HTERT RPE-1 (cell line): Measurements from ENCODE around the gene RALGPS1.

Experiments used
- in situ Hi-C: fragments of 300-500 bp; cut with MboI; formaldehyde crosslinking; loops from 4 replicates; pipeline ENCODE4 v1.14.3; 2020; ENCODE audit warnings: low sequenced_read_pairs

Gene RALGPS1

GRCh38 chr9:127148014-127148413 lies 233.4 kb downstream of the RALGPS1 start:
- in situ Hi-C loops: no loop called here

GRCh38 chr9:127149010-127149409 lies 234.4 kb downstream of the RALGPS1 start:
- in situ Hi-C loops: no loop called here

GRCh38 chr9:127149463-127150390 lies 235.1 kb downstream of the RALGPS1 start:
- in situ Hi-C loops: no loop called here

GRCh38 chr9:127153501-127153900 lies 238.9 kb downstream of the RALGPS1 start:
- in situ Hi-C loops: no loop called here

GRCh38 chr9:127154003-127154389 lies 239.4 kb downstream of the RALGPS1 start:
- in situ Hi-C loops: no loop called here

GRCh38 chr9:127154390-127155191 lies 240.0 kb downstream of the RALGPS1 start:
- in situ Hi-C loops: no loop called here

GRCh38 chr9:127155314-127155960 lies 240.9 kb downstream of the RALGPS1 start:
- in situ Hi-C loops: no loop called here

GRCh38 chr9:127158786-127159324 lies 244.3 kb downstream of the RALGPS1 start:
- in situ Hi-C loops: no loop called here

GRCh38 chr9:127159325-127159801 lies 244.8 kb downstream of the RALGPS1 start:
- in situ Hi-C loops: no loop called here

GRCh38 chr9:127159949-127160610 lies 245.5 kb downstream of the RALGPS1 start:
- in situ Hi-C loops: no loop called here

- in situ Hi-C loops: no loop called here
These were observed 246.6 kb downstream of the RALGPS1 start for GRCh38 chr9:127161081-127161624.

GRCh38 chr9:127162046-127162863 lies 247.7 kb downstream of the RALGPS1 start:
- in situ Hi-C loops: no loop called here

- in situ Hi-C loops: no loop called here
These were observed 248.3 kb downstream of the RALGPS1 start for GRCh38 chr9:127162864-127163365.

GRCh38 chr9:127163409-127163808 lies 248.8 kb downstream of the RALGPS1 start:
- in situ Hi-C loops: no loop called here

- in situ Hi-C loops: no loop called here
These were observed 250.5 kb downstream of the RALGPS1 start for GRCh38 chr9:127165116-127165515.

GRCh38 chr9:127166111-127166510 lies 251.5 kb downstream of the RALGPS1 start:
- in situ Hi-C loops: no loop called here

GRCh38 chr9:127166651-127167524 lies 252.3 kb downstream of the RALGPS1 start:
- in situ Hi-C loops: no loop called here
